Activated CD4-positive, alpha-beta memory T cell treated with anti-CD3 and anti-CD28 coated beads for 36 hours (primary cell): Measurements from ENCODE around the gene CROCC2. TPM values are rescaled to one million over a fixed set of nuclear protein-coding genes. Genes with fewer than 3 reads are reported as not detected.

ENCODE experiments used
- CTCF ChIA-PET: fragments of 350-600 bp; sonication (Branson Sonifier 250); formaldehyde crosslinking; loops from one replicate; lab custom pipeline; 2021; ENCODE audit warnings: antibody characterized with exemption, inconsistent platforms; lab: Charles Lee
- POLR2A ChIA-PET: fragments of 350-600 bp; sonication (Branson Sonifier 250); formaldehyde crosslinking; loops from one replicate; lab custom pipeline; 2021; ENCODE audit warnings: antibody characterized with exemption; lab: Charles Lee
- DNase-seq: peaks from one replicate; pipeline ENCODE4 v3.0.0-alpha.2; 2020
- H3K27ac Mint-ChIP-seq: one replicate; pipeline ENCODE4 v1.8.0; 2021; ENCODE audit warnings: mixed read lengths
- H3K27me3 Mint-ChIP-seq: one replicate; pipeline ENCODE4 v1.8.0; 2021; ENCODE audit warnings: mixed read lengths
- H3K36me3 Mint-ChIP-seq: one replicate; pipeline ENCODE4 v1.8.0; 2021; ENCODE audit warnings: mixed read lengths
- H3K4me1 Mint-ChIP-seq: one replicate; pipeline ENCODE4 v1.8.0; 2021; ENCODE audit warnings: low read depth, mixed read lengths
- H3K4me3 Mint-ChIP-seq: one replicate; pipeline ENCODE4 v1.8.0; 2021; ENCODE audit warnings: mild to moderate bottlenecking, mixed read lengths
- H3K9me3 Mint-ChIP-seq: one replicate; pipeline ENCODE4 v1.8.0; 2021; ENCODE audit warnings: mixed read lengths
- intact Hi-C: fragments of 100-400 bp; cut with micrococcal nuclease; formaldehyde crosslinking; loops from one replicate; pipeline ENCODE4 v1.15.1; 2023
- total RNA-seq, 2 experiments: library from RNA; stranded (reverse); gene quantifications; one replicate each; pipeline ENCODE4 v1.2.3, GENCODE V29; 2021

Gene CROCC2
- total RNA-seq = not detected

GRCh38 chr2:240906141-240906910, at the start of gene CROCC2:
Gene CROCC2 (plus strand): TSS chr2:240906336. CDS start chr2:240906514, 178 bp downstream.
- Mint-ChIP-seq H3K9me3 (no peaks in the 10 kb centered on the region), H3K27me3 (peaks cover 1% of the 10 kb centered on the region), H3K27ac (no peak within 1 kb of the TSS), H3K4me3 (no peak within 1 kb of the TSS), H3K36me3 (no peaks in the 10 kb centered on the region), H3K4me1 (no peaks in the 10 kb centered on the region)
- POLR2A ChIA-PET = interaction anchor here (0.6 kb wide), 1 partner anchor 475 kb away, joined by 3 read pairs; no protein-coding TSS in a partner anchor
- intact Hi-C loops = no loop called here
- no peak for DNase-seq
- CTCF ChIA-PET = no interaction called here

- Mint-ChIP-seq H3K4me1 (no peaks in the 10 kb centered on the region), H3K27ac (no peak overlapping the region)
Measured at GRCh38 chr2:240857039-240858008, 48.8 kb upstream of the CROCC2 start.

GRCh38 chr2:240858321-240858720, 47.8 kb upstream of the CROCC2 start:
- ChIA-PET POLR2A (no interaction called here), CTCF (no interaction called here)
- Mint-ChIP-seq H3K4me1 (no peaks in the 10 kb centered on the region), H3K27me3 (peaks cover 3% of the 10 kb centered on the region), H3K27ac (no peak overlapping the region), H3K36me3 (peaks cover 3% of the 10 kb centered on the region), H3K9me3 (peaks cover 13% of the 10 kb centered on the region), H3K4me3 (no peak overlapping the region)
- DNase-seq = no peak
- intact Hi-C loops = no loop called here

More at GRCh38 chr2:240857039-240858008, 48.8 kb upstream of the CROCC2 start:
- intact Hi-C loops = no loop called here
- CTCF ChIA-PET = no interaction called here
- DNase-seq = no peak
- Mint-ChIP-seq H3K36me3 (peaks cover 3% of the 10 kb centered on the region), H3K9me3 (peaks cover 13% of the 10 kb centered on the region), H3K4me3 (no peak overlapping the region), H3K27me3 (peaks cover 3% of the 10 kb centered on the region)
- POLR2A ChIA-PET = no interaction called here

GRCh38 chr2:240858871-240859270, 47.3 kb upstream of the CROCC2 start:
- no peaks in the 10 kb centered on the region for H3K4me1 Mint-ChIP-seq
- no peak for DNase-seq
- ChIA-PET POLR2A (no interaction called here), CTCF (no interaction called here)
- intact Hi-C loops = no loop called here
- no peak overlapping the region for H3K4me3 Mint-ChIP-seq
- peaks cover 13% of the 10 kb centered on the region for H3K9me3 Mint-ChIP-seq
- peaks cover 3% of the 10 kb centered on the region for H3K27me3 Mint-ChIP-seq
- peaks cover 3% of the 10 kb centered on the region for H3K36me3 Mint-ChIP-seq
- no peak overlapping the region for H3K27ac Mint-ChIP-seq

GRCh38 chr2:240861547-240861946, 44.6 kb upstream of the CROCC2 start:
- Mint-ChIP-seq H3K27me3 (peaks cover 3% of the 10 kb centered on the region), H3K36me3 (no peaks in the 10 kb centered on the region), H3K4me1 (no peaks in the 10 kb centered on the region), H3K27ac (no peak overlapping the region), H3K4me3 (no peak overlapping the region), H3K9me3 (no peaks in the 10 kb centered on the region)
- POLR2A ChIA-PET = no interaction called here
- no peak for DNase-seq
- CTCF ChIA-PET = interaction anchor here (0.6 to 2.2 kb wide), 3 partner anchors 10 to 524 kb away, joined by 3 to 13 read pairs (median 6); no protein-coding TSS in a partner anchor
- intact Hi-C loops = no loop called here

GRCh38 chr2:240864475-240864874, 41.7 kb upstream of the CROCC2 start:
- ChIA-PET CTCF (no interaction called here), POLR2A (no interaction called here)
- no peaks in the 10 kb centered on the region for H3K9me3 Mint-ChIP-seq
- H3K4me3 Mint-ChIP-seq = no peak overlapping the region
- intact Hi-C loops = no loop called here
- no peak overlapping the region for H3K27ac Mint-ChIP-seq
- H3K36me3 Mint-ChIP-seq = no peaks in the 10 kb centered on the region
- DNase-seq = no peak
- H3K4me1 Mint-ChIP-seq = no peaks in the 10 kb centered on the region
- H3K27me3 Mint-ChIP-seq = no peaks in the 10 kb centered on the region

- CTCF ChIA-PET = no interaction called here
- H3K4me3 Mint-ChIP-seq = no peak overlapping the region
- POLR2A ChIA-PET = no interaction called here
- H3K27ac Mint-ChIP-seq = no peak overlapping the region
- H3K4me1 Mint-ChIP-seq = no peaks in the 10 kb centered on the region
- intact Hi-C loops = no loop called here
- H3K36me3 Mint-ChIP-seq = no peaks in the 10 kb centered on the region
- no peaks in the 10 kb centered on the region for H3K9me3 Mint-ChIP-seq
- H3K27me3 Mint-ChIP-seq = no peaks in the 10 kb centered on the region
- DNase-seq = no peak
Measured at GRCh38 chr2:240865391-240865790, 40.7 kb upstream of the CROCC2 start.

- ChIA-PET POLR2A (no interaction called here), CTCF (interaction anchor here (0.9 kb wide), 1 partner anchor 46 kb away, joined by 3 read pairs; no protein-coding TSS in a partner anchor)
- Mint-ChIP-seq H3K9me3 (no peaks in the 10 kb centered on the region), H3K36me3 (no peaks in the 10 kb centered on the region), H3K27me3 (no peaks in the 10 kb centered on the region), H3K4me3 (no peak within 1 kb of the TSS), H3K27ac (no peak within 1 kb of the TSS), H3K4me1 (no peaks in the 10 kb centered on the region)
- intact Hi-C loops = no loop called here
- DNase-seq = no peak
Measured at GRCh38 chr2:240868286-240869108, 37.6 kb upstream of the CROCC2 start, which contains the start of gene AGXT. Gene AGXT (plus strand): TSS chr2:240868824. CDS start chr2:240868866, 42 bp downstream.

- Mint-ChIP-seq H3K4me3 (no peak overlapping the region), H3K9me3 (no peaks in the 10 kb centered on the region), H3K4me1 (no peaks in the 10 kb centered on the region), H3K27ac (no peak overlapping the region), H3K36me3 (no peaks in the 10 kb centered on the region), H3K27me3 (no peaks in the 10 kb centered on the region)
- intact Hi-C loops = no loop called here
- no peak for DNase-seq
- CTCF ChIA-PET = no interaction called here
- POLR2A ChIA-PET = no interaction called here
Measured at GRCh38 chr2:240869109-240869955, 36.8 kb upstream of the CROCC2 start.

- Mint-ChIP-seq H3K36me3 (no peaks in the 10 kb centered on the region), H3K27me3 (no peaks in the 10 kb centered on the region), H3K4me3 (no peak overlapping the region), H3K9me3 (no peaks in the 10 kb centered on the region), H3K27ac (no peak overlapping the region), H3K4me1 (no peaks in the 10 kb centered on the region)
- POLR2A ChIA-PET = interaction anchor here (0.6 kb wide), 1 partner anchor 583 kb away, joined by 3 read pairs; no protein-coding TSS in a partner anchor
- intact Hi-C loops = no loop called here
- CTCF ChIA-PET = no interaction called here
- DNase-seq = no peak
Measured at GRCh38 chr2:240869956-240870875, 35.9 kb upstream of the CROCC2 start.
